Keratinocyte (primary cell): ENCODE data around the gene DPP10. TPM values are rescaled to one million over a fixed set of nuclear protein-coding genes. Genes with fewer than 3 reads are reported as not detected.

Experiments used
- DNase-seq: peaks from one replicate; pipeline ENCODE4 v3.0.0-alpha.2; 2011; ENCODE audit warnings: low read depth, missing footprints, low spot score
- FAIRE-seq: peaks from 2 replicates; lab custom pipeline; 2011; peaks lifted over from hg19 to GRCh38; lab: Jason Lieb, UNC
- H2AFZ ChIP-seq: 2 replicates; pipeline ENCODE4 v1.6.0; 2012; ENCODE audit warnings: low read length, control low read depth, inconsistent platforms; ENCODE audit not compliant: control insufficient read depth
- H3K27ac ChIP-seq: 2 replicates; pipeline ENCODE4 v1.5.1; 2011; ENCODE audit warnings: low read length; ENCODE audit not compliant: control insufficient read depth, insufficient read depth
- H3K27me3 ChIP-seq: 3 replicates; pipeline ENCODE4 v1.6.0; 2011; ENCODE audit warnings: low read length; ENCODE audit not compliant: control insufficient read depth, insufficient read depth; ENCODE audit errors: extremely low read depth
- H3K36me3 ChIP-seq, 2 experiments: 2 replicates in 1 of 2; 3 replicates in 1 of 2; pipeline ENCODE4 v1.5.1; 2011; ENCODE audit warnings: low read length in 2 of 2, mild to moderate bottlenecking in 1 of 2; ENCODE audit not compliant: control insufficient read depth in 2 of 2, insufficient read depth in 2 of 2; ENCODE audit errors: extremely low read depth in 1 of 2
- H3K4me1 ChIP-seq: 3 replicates; pipeline ENCODE4 v1.5.1; 2011; ENCODE audit warnings: low read length; ENCODE audit not compliant: control insufficient read depth, insufficient read depth; ENCODE audit errors: extremely low read depth
- H3K4me2 ChIP-seq: 3 replicates; pipeline ENCODE4 v1.6.0; 2011; ENCODE audit warnings: low read depth, low read length; ENCODE audit not compliant: control insufficient read depth, insufficient read depth; ENCODE audit errors: extremely low read depth
- H3K4me3 ChIP-seq, 3 experiments: fragments of 200-600 bp in 1 of 3; sonication (generic) in 1 of 3; 2 replicates in 2 of 3; 3 replicates in 1 of 3; pipeline ENCODE4 v1.5.1; 2011 to 2016; ENCODE audit warnings: low read length in 3 of 3, mild to moderate bottlenecking in 3 of 3, control low read depth in 2 of 3, inconsistent platforms in 1 of 3, low read depth in 1 of 3, mixed read lengths in 1 of 3, mixed run types in 1 of 3, moderate library complexity in 1 of 3; ENCODE audit not compliant: control insufficient read depth in 2 of 3, insufficient read depth in 2 of 3; ENCODE audit errors: extremely low read depth in 1 of 3
- H3K79me2 ChIP-seq: 2 replicates; pipeline ENCODE4 v1.6.0; 2012; ENCODE audit warnings: low read length; ENCODE audit not compliant: control insufficient read depth, insufficient read depth
- H3K9ac ChIP-seq: 3 replicates; pipeline ENCODE4 v1.6.0; 2011; ENCODE audit warnings: low read length; ENCODE audit not compliant: control insufficient read depth, insufficient read depth; ENCODE audit errors: extremely low read depth
- H3K9me1 ChIP-seq: 3 replicates; pipeline ENCODE4 v1.6.0; 2011; ENCODE audit warnings: low read length; ENCODE audit not compliant: control insufficient read depth, insufficient read depth; ENCODE audit errors: extremely low read depth
- H3K9me3 ChIP-seq: 2 replicates; pipeline ENCODE4 v1.5.1; 2012; ENCODE audit warnings: low read depth, low read length; ENCODE audit not compliant: control insufficient read depth
- H4K20me1 ChIP-seq: 3 replicates; pipeline ENCODE4 v1.6.0; 2011; ENCODE audit warnings: low read length; ENCODE audit not compliant: control insufficient read depth, insufficient read depth; ENCODE audit errors: extremely low read depth
- CTCF ChIP-seq, 3 experiments: IDR thresholded peaks in 1 of 3; conservative IDR thresholded peaks in 1 of 3; optimal IDR thresholded peaks in 1 of 3; 2 replicates in 2 of 3; 3 replicates in 1 of 3; pipeline versions ENCODE3 to v1.5.1; 2011; ENCODE audit warnings: low read length in 3 of 3, mild to moderate bottlenecking in 3 of 3, moderate library complexity in 2 of 3, control low read depth in 1 of 3, inconsistent platforms in 1 of 3; ENCODE audit not compliant: insufficient read depth in 2 of 3; ENCODE audit errors: extremely low read depth in 1 of 3
- EZH2 ChIP-seq: IDR thresholded peaks from one replicate; pipeline ENCODE4 v1.6.1; 2012; ENCODE audit warnings: inconsistent platforms, mild to moderate bottlenecking, low read length, moderate library complexity
- dilution Hi-C: fragments of 300-500 bp; cut with MboI; formaldehyde crosslinking; loops from one replicate; pipeline ENCODE4 v1.7.0; 2020; ENCODE audit warnings: low sequenced_read_pairs; ENCODE audit not compliant: extremely low pct_ligation_motif_present
- polyA plus RNA-seq, 5 experiments: library from polyadenylated mRNA; depleted of rRNA in 3 of 5; stranded (reverse) in 3 of 5; stranded (forward) in 1 of 5; unstranded in 1 of 5; fragments of >200 nt; gene quantifications; 1 replicate in 1 of 5; 2 replicates in 3 of 5; 3 replicates in 1 of 5; pipeline versions ENCODE4 v1.2.1 to v1.2.3, GENCODE V29; 2011 to 2012; ENCODE audit warnings: missing spikeins in 2 of 5, low read depth in 1 of 5, low replicate concordance in 1 of 5

The DPP10 gene
- polyA plus RNA-seq, 1 donor (not counting 4 experiments of a cell fraction or from before 2014, with no cell fraction given) = not detected

- DNase-seq (no peak), FAIRE-seq (no peak)
- Histone ChIP-seq H4K20me1 (no peaks in the 10 kb centered on the region), H3K4me3 (no peak overlapping the region), H3K9me1 (no peaks in the 10 kb centered on the region), H2AFZ (no peak overlapping the region), H3K9me3 (no peaks in the 10 kb centered on the region), H3K27me3 (no peaks in the 10 kb centered on the region), H3K4me1 (no peaks in the 10 kb centered on the region), H3K79me2 (no peaks in the 10 kb centered on the region), H3K36me3 (no peaks in the 10 kb centered on the region), H3K9ac (no peak overlapping the region), H3K4me2 (no peak overlapping the region), H3K27ac (no peak overlapping the region)
- no peak for TF ChIP-seq CTCF (optimal IDR thresholded peaks at IDR 0.05 in 1 of 3, IDR thresholded peaks at IDR 0.05 in 1 of 3, conservative IDR thresholded peaks at IDR 0.05 in 1 of 3; ENCODE audit: extremely low read depth in 1 of 3, insufficient read depth in 2 of 3, low read length in 3 of 3)
- TF ChIP-seq EZH2 = no peak
- dilution Hi-C loops = no loop called here
Measured at GRCh38 chr2:115542331-115542730, 1099.9 kb downstream of the DPP10 start.

GRCh38 chr2:115543024-115543423, 1100.6 kb downstream of the DPP10 start:
- H3K9me1 ChIP-seq = no peaks in the 10 kb centered on the region
- no peaks in the 10 kb centered on the region for H3K36me3 ChIP-seq
- no peak overlapping the region for H3K27ac ChIP-seq
- H3K9ac ChIP-seq = no peak overlapping the region
- H3K79me2 ChIP-seq = no peaks in the 10 kb centered on the region
- DNase-seq (no peak), FAIRE-seq (no peak)
- dilution Hi-C loops = no loop called here
- no peak overlapping the region for H2AFZ ChIP-seq
- no peaks in the 10 kb centered on the region for H3K9me3 ChIP-seq
- no peak overlapping the region for H3K4me3 ChIP-seq
- H4K20me1 ChIP-seq = no peaks in the 10 kb centered on the region
- H3K4me2 ChIP-seq = no peak overlapping the region
- H3K4me1 ChIP-seq = no peaks in the 10 kb centered on the region
- H3K27me3 ChIP-seq = no peaks in the 10 kb centered on the region
- no peak for TF ChIP-seq EZH2
- no peak for TF ChIP-seq CTCF (optimal IDR thresholded peaks at IDR 0.05 in 1 of 3, IDR thresholded peaks at IDR 0.05 in 1 of 3, conservative IDR thresholded peaks at IDR 0.05 in 1 of 3; ENCODE audit: extremely low read depth in 1 of 3, insufficient read depth in 2 of 3, low read length in 3 of 3)
